IMR-90 (cell line): ENCODE results near the gene DMD. TPM values are rescaled to one million over a fixed set of nuclear protein-coding genes. Genes with fewer than 3 reads are reported as not detected.

Source experiments
- ATAC-seq: fragments of 200-7000 bp; cut with Tn5 transposase; 2 replicates; pipeline ENCODE4 v1.9.1; 2020; ENCODE audit warnings: low read depth, mild to moderate bottlenecking, moderate library complexity
- BruUV-seq: library from RNA; stranded (reverse); fragments of 400-500 nt; replicated peaks from 2 replicates; lab custom pipeline; 2021; lab: Mats Ljungman, UMichigan
- CTCF ChIA-PET: fragments of 300-600 bp; formaldehyde crosslinking; extraction: SDS; loops from one replicate; lab custom pipeline; 2021; ENCODE audit warnings: antibody characterized with exemption; lab: Yijun Ruan, JAX
- POLR2A ChIA-PET: fragments of 300-600 bp; sonication (Branson Sonifier 250); formaldehyde crosslinking; loops from one replicate; lab custom pipeline; 2022; ENCODE audit warnings: antibody characterized with exemption; ENCODE audit not compliant: unreplicated experiment; lab: Charles Lee
- DNase-seq: peaks from one replicate; pipeline ENCODE4 v3.0.0; 2013
- H2AFZ ChIP-seq: replicated peaks from 2 replicates; pipeline ENCODE3; 2013; ENCODE audit warnings: low read length, mild to moderate bottlenecking; ENCODE audit not compliant: poor library complexity
- H2AK5ac ChIP-seq: 2 replicates; pipeline ENCODE4 v1.6.1; 2013; ENCODE audit warnings: low read depth, low read length, inconsistent platforms
- H2AK9ac ChIP-seq: replicated peaks from 2 replicates; pipeline ENCODE3; 2013; ENCODE audit warnings: mild to moderate bottlenecking, low read depth, low read length, moderate library complexity; ENCODE audit not compliant: poor library complexity
- H2BK120ac ChIP-seq: 2 replicates; pipeline ENCODE4 v1.6.1; 2013; ENCODE audit warnings: low read depth, low read length, inconsistent platforms
- H2BK15ac ChIP-seq: 3 replicates; pipeline ENCODE4 v1.6.1; 2013; ENCODE audit warnings: low read depth, low read length, inconsistent platforms
- H2BK20ac ChIP-seq: 2 replicates; pipeline ENCODE4 v1.6.1; 2013; ENCODE audit warnings: low read depth, mild to moderate bottlenecking, inconsistent platforms, low read length, moderate library complexity
- H2BK5ac ChIP-seq: 2 replicates; pipeline ENCODE4 v1.6.1; 2013; ENCODE audit warnings: mild to moderate bottlenecking, low read depth, low read length, inconsistent platforms; ENCODE audit not compliant: poor library complexity, severe bottlenecking
- H3K14ac ChIP-seq: replicated peaks from 2 replicates; pipeline ENCODE4 v1.6.1; 2013; ENCODE audit warnings: low read depth, low read length, inconsistent platforms
- H3K18ac ChIP-seq: 2 replicates; pipeline ENCODE4 v1.6.1; 2013; ENCODE audit warnings: low read depth, low read length, control low read depth
- H3K23ac ChIP-seq: 2 replicates; pipeline ENCODE4 v1.6.1; 2013; ENCODE audit warnings: low read depth, low read length, inconsistent platforms
- H3K27ac ChIP-seq: 2 replicates; pipeline ENCODE4 v1.5.1; 2013; ENCODE audit warnings: mild to moderate bottlenecking, control low read depth, low read length; ENCODE audit not compliant: insufficient read depth
- H3K27me3 ChIP-seq: 2 replicates; pipeline ENCODE4 v1.6.1; 2013; ENCODE audit warnings: low read length; ENCODE audit not compliant: control insufficient read depth, insufficient read depth
- H3K36me3 ChIP-seq: 2 replicates; pipeline ENCODE4 v1.6.1; 2013; ENCODE audit warnings: low read length, mixed read lengths; ENCODE audit not compliant: control insufficient read depth, insufficient read depth
- H3K4ac ChIP-seq: 2 replicates; pipeline ENCODE4 v1.6.1; 2013; ENCODE audit warnings: low read depth, low read length, inconsistent platforms
- H3K4me1 ChIP-seq: 2 replicates; pipeline ENCODE4 v1.6.1; 2013; ENCODE audit warnings: low read length, mixed read lengths; ENCODE audit not compliant: control insufficient read depth, insufficient read depth
- H3K4me2 ChIP-seq: 2 replicates; pipeline ENCODE4 v1.6.1; 2013; ENCODE audit warnings: low read depth, mild to moderate bottlenecking, control low read depth, low read length, moderate library complexity
- H3K4me3 ChIP-seq: 2 replicates; pipeline ENCODE4 v1.5.1; 2013; ENCODE audit warnings: low read depth, mild to moderate bottlenecking, control low read depth, low read length, moderate library complexity; ENCODE audit not compliant: insufficient read depth
- H3K56ac ChIP-seq: 2 replicates; pipeline ENCODE4 v1.6.1; 2013; ENCODE audit warnings: low read length, inconsistent platforms; ENCODE audit not compliant: insufficient read depth; ENCODE audit errors: extremely low read depth
- H3K79me1 ChIP-seq, 2 experiments: 2 replicates each; pipeline ENCODE4 v1.6.1; 2013; ENCODE audit warnings: low read length in 2 of 2, inconsistent platforms in 1 of 2, low read depth in 1 of 2
- H3K9ac ChIP-seq: 2 replicates; pipeline ENCODE4 v1.6.1; 2013; ENCODE audit warnings: low read depth, low read length, control low read depth
- H3K9me1 ChIP-seq: 2 replicates; pipeline ENCODE4 v1.6.1; 2013; ENCODE audit warnings: low read length, inconsistent platforms; ENCODE audit not compliant: insufficient read depth
- H3K9me3 ChIP-seq: 2 replicates; pipeline ENCODE4 v1.6.1; 2013; ENCODE audit warnings: low read length; ENCODE audit not compliant: control insufficient read depth, insufficient read depth
- H4K20me1 ChIP-seq: 2 replicates; pipeline ENCODE4 v1.6.1; 2013; ENCODE audit warnings: low read length, inconsistent platforms; ENCODE audit not compliant: insufficient read depth
- H4K5ac ChIP-seq: 2 replicates; pipeline ENCODE4 v1.6.1; 2013; ENCODE audit warnings: mild to moderate bottlenecking, low read depth, low read length, control low read depth
- H4K8ac ChIP-seq, 2 experiments: 2 replicates each; pipeline ENCODE4 v1.6.1; 2013; ENCODE audit warnings: low read depth in 2 of 2, low read length in 2 of 2, control low read depth in 1 of 2, inconsistent platforms in 1 of 2
- H4K91ac ChIP-seq: 2 replicates; pipeline ENCODE4 v1.6.1; 2013; ENCODE audit warnings: low read depth, low read length, inconsistent platforms; ENCODE audit not compliant: insufficient read depth
- ELK1 ChIP-seq: fragments of 150-350 bp; IDR thresholded peaks from 2 replicates; pipeline ENCODE4 v1.6.1; 2016; ENCODE audit warnings: low read depth, mild to moderate bottlenecking, low read length, moderate library complexity, borderline replicate concordance
- NFE2L2 ChIP-seq: fragments of 150-350 bp; IDR thresholded peaks from 2 replicates; pipeline ENCODE4 v1.6.1; 2016; ENCODE audit warnings: low read depth, mild to moderate bottlenecking, low read length
- RAD21 ChIP-seq: IDR thresholded peaks from 2 replicates; pipeline ENCODE4 v1.6.1; 2012; ENCODE audit warnings: low read length, improper control_type of control experiment
- WGBS, 2 experiments: methylation state at CpG; one replicate each; pipeline versions ENCODE4 v1.1.5 to v1.1.7; 2013; ENCODE audit warnings: missing lambda C conversion rate in 2 of 2; ENCODE audit not compliant: insufficient read length in 1 of 2; ENCODE audit errors: extremely low coverage in 2 of 2; 5-methylcytosine and 5-hydroxymethylcytosine counted together
- dilution Hi-C: fragments of 300-500 bp; cut with HindIII; formaldehyde crosslinking; loops from one replicate; pipeline ENCODE4 v1.14.3; 2018; ENCODE audit warnings: low sequenced_read_pairs; ENCODE audit not compliant: unreplicated experiment
- in situ Hi-C: fragments of 300-500 bp; cut with MboI; formaldehyde crosslinking; loops from 3 replicates; pipeline ENCODE4 v1.14.3; 2019; ENCODE audit warnings: low sequenced_read_pairs, inconsistent platforms, mixed read lengths
- intact Hi-C: fragments of 100-400 bp; cut with micrococcal nuclease; formaldehyde crosslinking; loops from 2 replicates; pipeline ENCODE4 v1.10.0; 2022
- polyA plus RNA-seq, 3 experiments: library from polyadenylated mRNA; depleted of rRNA; stranded (reverse); fragments of >200 nt; gene quantifications; 2 replicates each; pipeline ENCODE4 v1.2.3, GENCODE V29; 2012; ENCODE audit warnings: low replicate concordance in 1 of 3
- total RNA-seq: library from RNA; depleted of rRNA; stranded (reverse); fragments of >200 nt; gene quantifications from 2 replicates; pipeline ENCODE4 v1.2.3, GENCODE V29; 2012

Gene DMD
- total and polyA plus RNA-seq, 2 of the 4 experiments (the other 2 are of a cell fraction), result 6.6 to 11.8 TPM

DNA sequence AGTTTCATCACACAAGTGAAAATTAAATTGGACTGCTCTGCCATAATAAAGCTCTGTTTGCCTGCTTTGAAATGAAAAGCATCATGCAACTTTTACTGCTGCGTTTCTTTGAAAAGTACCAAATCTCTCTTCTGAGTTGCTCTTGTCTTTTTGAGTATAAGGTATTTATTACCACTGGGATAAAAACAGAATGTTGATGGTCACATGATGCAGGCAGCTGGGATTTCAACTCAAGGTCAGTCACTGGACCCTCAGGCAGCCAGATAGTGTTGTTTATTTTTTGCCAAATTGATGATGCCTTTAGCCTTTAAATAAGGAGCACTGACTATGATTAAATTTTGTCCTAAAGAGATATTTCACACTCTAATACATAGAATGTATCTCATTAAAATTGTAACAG is 32.7 kb downstream of the DMD start:
- Histone ChIP-seq H4K5ac (no peak overlapping the region), H3K18ac (no peak overlapping the region), H2BK120ac (no peak overlapping the region), H2BK15ac (no peak overlapping the region), H3K4me1 (peaks cover 2% of the 10 kb centered on the region; the same call in 1 of the 2 replicates), H3K4ac (no peak overlapping the region), H4K20me1 (no peaks in the 10 kb centered on the region), H3K36me3 (no peaks in the 10 kb centered on the region), H4K8ac (no peak overlapping the region), H3K27ac (no peak overlapping the region), H3K79me1 (no peaks in the 10 kb centered on the region), H3K9ac (no peak overlapping the region), H4K91ac (no peak overlapping the region), H3K56ac (no peak overlapping the region), H3K14ac (no peak overlapping the region), H3K9me3 (no peaks in the 10 kb centered on the region), H3K27me3 (no peaks in the 10 kb centered on the region), H2BK20ac (no peak overlapping the region), H3K23ac (no peak overlapping the region), H3K9me1 (no peaks in the 10 kb centered on the region), H2AK9ac (no peak overlapping the region), H2AFZ (no peak overlapping the region), H2AK5ac (no peak overlapping the region), H3K4me2 (no peak overlapping the region), H3K4me3 (no peak overlapping the region), H2BK5ac (no peak overlapping the region)
- no CpG with 5 or more reads among the region's 1 CpG for WGBS, 2 experiments
- CTCF ChIA-PET, result no interaction called here
- no peak for ATAC-seq
- dilution Hi-C loops, result no loop called here
- BruUV-seq, result no TSS peak
- TF ChIP-seq ELK1, result no peak
- TF ChIP-seq NFE2L2, result no peak
- TF ChIP-seq RAD21, result no peak
- intact Hi-C loops, result no loop called here
- POLR2A ChIA-PET, result no interaction called here
- in situ Hi-C loops, result no loop called here
- no peak for DNase-seq
